H4 (cell line): Measurements from ENCODE around the gene PRKD2. TPM values are rescaled to one million over a fixed set of nuclear protein-coding genes. Genes with fewer than 3 reads are reported as not detected.

Experiments used
- DNase-seq: peaks from one replicate; pipeline ENCODE4 v3.0.0-alpha.2; 2015; ENCODE audit warnings: low spot score
- total RNA-seq: library from RNA; depleted of rRNA; stranded (reverse); fragments of >200 nt; shearing (Covaris generic); gene quantifications from 2 replicates; pipeline ENCODE4 v1.2.3, GENCODE V29; 2014

The PRKD2 gene
- total RNA-seq, 1 experiment from 2014 or later = 14.3 TPM

DNA sequence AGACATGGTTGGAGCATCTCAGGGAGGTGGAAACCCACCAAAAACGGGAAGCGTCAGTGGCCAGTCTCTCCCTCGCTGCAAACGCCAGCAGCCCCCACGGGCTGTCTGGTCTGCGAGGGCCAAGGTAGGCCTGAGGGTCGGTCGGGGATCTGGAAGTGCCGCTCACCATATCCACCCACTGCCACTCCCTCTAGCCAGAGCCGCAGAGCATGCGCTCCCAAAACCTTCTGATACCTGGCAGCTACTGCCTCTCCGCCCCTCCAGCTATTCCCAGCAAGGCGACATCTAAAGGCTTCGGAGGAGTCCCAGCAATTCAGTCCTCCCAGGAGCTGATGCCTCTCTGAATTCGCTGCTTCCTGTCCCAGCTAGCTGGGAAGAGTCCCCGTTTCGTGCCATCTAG lies 24.5 kb upstream of the PRKD2 start:
- no peak for DNase-seq

DNA sequence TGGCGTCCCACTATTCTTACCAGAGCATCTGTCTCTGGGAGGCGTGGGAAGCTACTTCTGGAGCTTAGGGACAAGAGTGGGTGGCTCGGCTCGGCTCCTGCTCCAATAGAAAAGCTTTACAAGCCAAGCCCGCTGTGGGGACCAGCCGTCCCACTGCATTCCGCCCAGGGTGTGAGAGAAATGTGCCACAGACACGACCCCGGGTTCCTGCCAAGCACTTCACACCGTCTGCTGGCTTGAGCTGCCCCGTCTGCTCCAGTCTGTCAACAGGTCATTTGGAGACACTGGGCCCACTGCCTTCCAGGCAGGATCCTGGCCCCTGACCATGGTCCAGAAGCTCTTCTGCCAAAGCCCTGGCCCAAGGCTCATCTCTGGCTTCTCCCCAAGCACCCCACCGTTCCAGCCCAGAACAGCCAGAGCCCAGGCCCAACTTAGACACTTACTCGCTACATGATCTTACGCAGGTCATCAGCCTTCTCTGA lies 22.4 kb upstream of the PRKD2 start:
- no peak for DNase-seq

DNA sequence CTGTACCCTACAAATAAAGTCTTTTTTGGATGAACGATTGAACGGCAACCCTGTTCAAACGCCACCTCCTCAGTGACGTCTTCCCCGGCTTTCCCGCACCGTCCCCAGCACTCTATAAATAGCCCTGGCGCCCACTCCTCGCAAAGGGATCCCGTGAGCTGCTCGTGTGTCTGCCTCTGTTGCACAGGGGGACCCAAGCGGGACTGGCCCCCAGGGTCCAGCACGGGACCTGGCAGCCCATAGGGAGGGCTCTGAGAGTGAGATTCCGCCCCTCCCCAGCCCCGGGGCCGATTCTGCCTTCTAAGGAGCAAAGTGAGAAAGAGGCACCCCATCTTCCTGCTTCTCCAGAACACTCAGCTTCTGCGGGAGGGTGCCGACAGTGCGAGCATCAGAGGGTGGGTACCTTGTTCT lies 20.9 kb upstream of the PRKD2 start:
- no peak for DNase-seq

DNA sequence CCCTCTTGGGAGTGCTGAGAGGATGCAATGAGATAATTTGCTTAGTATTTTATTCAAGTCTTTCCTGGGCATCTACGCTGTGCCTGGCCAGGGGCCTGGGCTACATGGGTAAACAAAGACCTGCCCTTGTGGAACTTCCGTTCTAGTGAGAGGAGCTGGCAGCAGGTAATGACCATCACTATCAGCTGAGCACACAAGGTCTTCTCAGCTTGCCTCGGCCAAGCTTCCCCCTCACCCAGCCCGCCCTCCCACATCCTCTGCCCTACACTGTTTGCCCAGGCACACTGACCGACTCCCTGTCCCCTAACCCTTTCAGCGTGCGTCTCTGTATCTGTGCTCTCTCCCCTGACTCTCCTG lies 20.4 kb upstream of the PRKD2 start:
- no peak for DNase-seq

DNA sequence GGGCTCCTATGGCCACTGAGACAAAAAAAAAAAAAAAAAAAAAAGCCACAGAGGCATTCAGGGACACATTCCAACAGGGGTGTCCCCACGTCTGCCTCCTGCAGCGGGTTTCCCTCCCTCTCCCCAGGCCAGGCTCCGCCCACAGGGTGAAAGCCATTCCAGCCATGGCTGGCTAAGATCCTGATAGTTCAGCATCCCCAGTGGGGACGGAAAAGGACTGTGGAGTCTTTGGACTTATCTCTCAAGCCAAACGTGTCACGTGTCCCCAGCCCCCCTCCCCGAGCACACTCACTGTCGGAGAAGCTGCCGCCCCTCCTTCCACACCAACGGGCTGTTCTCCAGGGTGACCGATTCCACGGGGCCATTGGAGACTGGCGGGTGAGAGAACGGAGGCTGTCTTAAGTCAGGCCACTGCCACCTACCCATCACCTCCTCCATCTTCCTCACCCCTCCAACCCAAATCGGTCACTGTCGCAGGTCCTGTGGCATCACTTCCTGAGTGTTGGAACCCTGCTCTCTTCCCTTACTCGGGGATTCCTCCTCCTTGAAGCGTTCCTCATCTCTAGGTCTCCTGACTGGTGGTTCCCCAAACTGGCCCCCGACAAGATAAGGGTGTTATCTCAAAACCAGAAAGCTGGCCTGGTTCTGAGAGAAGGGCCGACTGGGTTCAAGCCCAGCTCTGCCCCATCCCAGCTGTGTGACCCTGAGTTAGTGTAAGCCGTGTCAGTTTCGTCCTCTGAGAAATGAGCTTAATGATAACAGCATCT lies 19.8 kb upstream of the PRKD2 start:
- peak; percentile 68 for DNase-seq

DNA sequence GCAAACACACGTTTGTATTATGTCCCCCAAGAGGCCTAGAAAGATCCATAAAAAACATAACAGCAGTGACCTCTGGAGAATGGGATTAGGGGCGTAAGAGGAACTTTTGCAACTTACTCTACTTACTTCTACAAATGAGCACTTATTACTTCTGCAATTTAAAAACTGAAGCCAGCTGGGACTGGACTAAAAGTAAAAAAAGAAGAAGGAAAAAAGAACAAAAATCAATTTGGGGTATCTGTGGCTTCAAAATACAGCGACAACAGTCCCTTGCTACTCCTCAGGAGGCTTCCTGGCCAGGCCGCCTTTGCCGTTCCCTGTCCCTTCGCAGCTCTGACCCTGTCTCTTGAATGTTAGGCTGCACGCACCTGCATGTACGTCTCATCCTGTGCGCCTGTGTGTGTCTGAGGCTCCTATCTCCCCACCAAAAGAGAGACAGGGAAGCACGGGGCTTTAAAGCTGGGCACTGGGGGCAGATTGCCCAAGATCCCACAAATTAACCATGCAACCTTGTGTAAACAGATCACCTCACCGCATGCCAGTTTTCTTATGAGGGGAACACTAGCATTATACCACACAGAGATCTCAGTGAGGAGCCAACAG lies 16.9 kb upstream of the PRKD2 start:
- DNase-seq = peak; percentile 54

DNA sequence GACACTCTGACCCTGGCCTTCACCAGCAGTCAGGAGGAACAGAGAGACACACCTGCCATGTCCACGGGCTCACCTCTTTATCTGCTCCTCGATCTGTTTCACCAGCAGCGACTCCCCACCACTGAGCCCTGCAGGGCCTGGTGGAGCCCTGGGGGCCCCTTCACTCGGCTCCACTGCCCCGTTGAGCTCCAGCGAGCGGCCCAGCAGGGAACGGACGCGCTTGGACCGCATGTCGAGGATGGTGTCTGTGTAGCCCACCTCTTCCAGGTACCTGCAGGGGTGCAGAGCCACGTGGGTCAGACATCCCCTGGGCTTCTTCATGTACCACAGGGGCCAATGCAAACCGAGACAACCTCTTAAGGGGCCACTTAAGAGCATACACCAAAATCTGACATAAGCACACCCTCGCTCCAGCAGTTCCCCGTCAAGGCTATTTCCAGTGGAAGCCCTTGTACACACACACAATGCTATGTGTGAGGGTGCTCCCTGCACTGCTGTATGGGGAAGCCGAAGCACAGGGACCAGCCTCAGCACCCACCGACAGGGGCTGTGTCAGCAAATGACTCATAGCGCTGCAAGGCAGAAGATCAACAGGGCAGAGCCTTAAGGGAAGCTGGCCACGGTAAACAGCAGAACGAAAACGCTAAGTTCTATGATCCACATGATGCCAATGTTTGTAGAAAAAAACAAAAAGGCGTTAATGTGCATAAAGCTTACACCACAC lies 16.2 kb upstream of the PRKD2 start:
- DNase-seq = no peak

DNA sequence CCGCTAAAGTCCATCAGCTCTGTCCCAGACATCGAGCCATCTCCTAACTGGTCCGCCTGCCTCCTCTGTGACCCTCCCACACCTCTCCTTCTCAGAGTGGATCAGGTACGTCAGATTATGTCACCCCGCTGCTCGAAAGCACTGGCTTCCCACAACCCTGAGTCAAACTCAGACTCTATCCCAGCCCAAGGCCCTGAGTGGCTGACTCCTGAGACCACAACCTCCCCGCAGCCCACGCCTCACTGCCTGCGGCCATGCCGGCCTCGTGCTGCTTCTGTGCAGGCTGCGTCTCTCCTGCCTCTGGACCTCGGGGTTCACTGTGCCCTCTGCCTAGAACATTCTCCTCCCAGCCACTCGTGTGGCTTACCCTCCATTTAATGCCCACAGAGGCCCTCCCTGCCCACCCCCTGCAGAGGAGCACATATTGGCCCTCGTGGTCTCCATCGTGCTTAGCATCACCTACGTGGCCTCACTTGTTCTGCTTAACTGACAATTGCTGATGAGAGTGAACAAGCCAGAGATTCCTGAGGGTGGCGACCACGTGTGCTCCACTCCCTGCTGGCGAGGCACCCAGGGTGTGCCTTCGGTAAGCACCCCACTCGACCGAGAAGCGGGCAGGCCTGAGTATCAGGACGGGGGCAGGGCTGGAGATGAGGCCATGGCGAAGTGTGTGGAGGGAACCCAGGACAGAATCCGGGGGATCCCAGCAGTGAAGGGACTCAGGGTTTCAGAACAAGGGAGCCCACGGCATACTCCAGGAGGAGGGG lies 15.4 kb upstream of the PRKD2 start:
- no peak for DNase-seq

DNA sequence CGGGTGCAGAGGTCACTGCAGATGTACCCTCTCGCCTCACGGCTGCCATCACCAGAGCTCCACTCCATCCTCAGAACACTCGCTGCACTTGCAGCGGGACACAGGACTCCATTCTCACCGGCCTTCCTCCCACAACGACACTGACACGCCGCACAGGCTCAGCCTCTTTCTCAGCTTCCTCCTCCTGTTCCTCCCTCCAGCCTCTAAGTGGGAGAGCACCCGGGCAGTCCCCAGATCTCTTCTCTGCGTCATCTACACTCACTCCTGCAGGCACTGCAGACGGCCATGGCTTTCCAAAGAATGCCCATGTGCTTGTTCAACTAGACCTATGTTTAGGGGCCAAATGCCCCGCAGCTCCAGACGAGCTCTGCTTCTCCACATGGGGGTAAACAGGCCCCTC lies 14.7 kb upstream of the PRKD2 start:
- no peak for DNase-seq

DNA sequence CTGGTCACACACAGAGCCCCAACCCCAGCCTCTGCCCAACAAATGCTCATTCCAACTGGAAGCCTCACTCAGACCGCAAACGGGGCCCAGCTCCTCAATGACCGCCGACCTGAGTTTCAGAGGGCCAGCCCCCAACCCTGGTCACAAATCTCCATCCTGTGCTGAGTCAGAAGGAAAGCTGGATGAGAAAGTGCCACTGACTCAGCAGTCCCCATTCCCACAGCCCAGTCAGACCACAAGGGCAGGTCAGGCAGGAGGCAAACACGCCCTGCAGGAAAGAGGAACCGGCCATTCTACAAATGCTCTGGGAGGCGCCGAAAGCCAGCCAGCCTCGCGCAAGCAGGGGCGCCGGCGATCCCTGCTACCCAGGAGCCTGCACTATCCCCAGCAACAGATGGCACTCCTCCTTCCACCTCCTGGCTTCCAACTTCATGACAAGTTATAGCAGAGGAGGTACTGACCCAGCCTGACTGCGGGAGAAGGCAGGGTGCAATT lies 14.1 kb upstream of the PRKD2 start:
- DNase-seq = peak; percentile 96

DNA sequence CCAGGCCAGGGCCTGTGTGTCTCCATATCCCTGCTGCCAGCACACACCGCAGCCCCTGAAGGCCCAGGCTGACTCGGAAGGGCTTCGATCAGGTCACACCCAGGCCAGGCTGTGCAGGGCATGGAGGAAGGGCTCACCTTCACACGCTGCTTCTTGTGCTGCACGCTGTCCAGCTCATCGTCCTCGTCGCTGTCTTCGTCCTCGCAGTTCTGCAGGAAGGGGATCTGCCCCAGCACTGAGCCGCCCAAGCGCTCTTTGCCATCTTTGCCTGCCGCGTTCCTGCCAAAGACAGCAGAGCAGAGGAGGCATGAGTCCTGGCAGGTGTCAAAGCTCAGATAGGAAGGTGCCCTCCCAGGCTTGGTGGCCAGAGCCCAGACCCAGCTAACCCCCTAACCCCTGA lies 13.7 kb upstream of the PRKD2 start:
- no peak for DNase-seq

DNA sequence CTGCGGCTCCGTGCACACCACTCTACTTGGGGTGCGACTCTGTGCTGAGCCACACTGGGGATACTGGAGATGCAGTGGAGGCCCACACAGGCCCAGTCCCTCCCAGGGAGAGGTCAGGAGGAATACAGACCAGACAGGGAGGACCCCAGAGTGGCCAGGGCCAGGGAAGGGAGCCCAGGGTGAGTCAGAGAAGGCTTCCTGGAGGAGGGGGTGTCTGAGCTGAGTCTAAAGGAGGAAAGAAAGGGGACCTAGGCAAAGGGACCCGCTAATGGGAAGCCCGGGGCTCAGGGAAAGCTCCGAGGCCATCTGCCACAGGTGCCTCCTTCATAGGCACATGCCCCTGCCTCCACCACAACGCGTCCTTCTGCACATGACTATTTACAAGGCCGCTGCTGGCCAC lies 13.3 kb upstream of the PRKD2 start:
- DNase-seq = no peak

DNA sequence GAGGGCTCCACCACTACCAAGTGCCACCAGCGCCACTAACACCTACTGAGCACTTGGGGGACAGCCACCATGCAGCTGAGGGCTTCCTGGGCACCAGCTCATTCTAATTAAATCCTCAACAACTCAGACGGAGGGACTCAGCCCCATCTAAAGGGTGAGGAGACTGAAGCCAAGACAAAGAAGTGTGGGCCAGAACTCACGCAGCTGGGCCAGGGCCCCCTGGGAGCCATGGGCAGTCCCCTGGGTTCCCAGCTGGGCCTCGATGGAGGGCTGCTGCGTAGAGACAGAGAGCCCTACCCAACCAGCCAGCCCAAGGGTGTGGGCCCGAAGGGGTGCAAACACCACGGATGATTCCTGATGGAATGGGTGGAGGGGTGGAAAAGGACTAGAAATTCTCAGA lies 12.8 kb upstream of the PRKD2 start:
- no peak for DNase-seq

DNA sequence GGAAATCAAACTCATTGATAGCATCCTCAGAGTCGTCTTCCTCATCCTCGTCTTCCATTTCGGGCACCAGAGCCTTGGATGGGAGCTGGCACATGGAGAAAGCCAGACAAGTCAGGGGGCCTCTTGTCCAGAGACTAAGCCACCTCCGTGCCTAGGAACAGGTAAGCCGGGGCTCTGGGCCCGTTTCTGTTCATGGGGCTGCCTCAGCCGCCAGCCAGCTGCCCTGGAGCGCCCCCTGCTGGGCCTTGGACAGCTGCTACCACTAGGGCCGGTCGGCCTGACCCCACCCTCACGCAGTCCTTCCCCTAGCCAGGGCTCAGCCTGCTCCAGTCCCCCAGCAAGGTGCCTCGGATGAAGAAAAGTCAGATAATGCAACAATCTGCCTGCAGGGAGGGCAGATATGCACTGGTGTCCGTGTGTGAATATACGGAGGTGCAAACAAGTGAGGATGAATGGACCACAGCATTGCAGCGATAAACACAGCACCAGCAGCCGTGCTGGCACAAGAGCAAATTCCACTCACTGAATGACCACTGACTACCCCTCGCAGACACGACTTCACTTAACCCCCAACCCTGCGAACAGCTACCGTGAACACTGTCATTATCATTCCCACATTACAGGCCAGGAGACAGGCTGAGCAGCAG lies 11.9 kb upstream of the PRKD2 start:
- DNase-seq = no peak

DNA sequence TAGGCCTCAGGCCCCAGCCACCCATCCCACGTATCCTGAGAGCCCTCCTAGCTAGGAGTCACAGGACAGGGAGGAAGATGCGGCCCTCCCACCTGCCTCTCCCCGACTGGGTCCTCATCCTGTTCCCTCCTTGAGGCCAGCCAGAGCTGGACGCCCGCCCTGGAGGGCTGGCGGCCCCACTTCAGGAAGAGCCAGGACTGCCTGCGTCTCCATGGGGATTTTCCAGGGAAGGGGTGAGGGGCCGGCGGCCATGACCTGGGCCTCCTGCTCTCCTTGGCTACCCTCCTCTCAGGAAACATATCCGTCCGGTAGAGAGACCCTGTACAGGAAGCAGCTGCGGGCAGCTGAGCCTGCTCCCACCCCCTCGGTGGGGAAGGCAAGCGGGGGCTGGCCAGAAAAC lies 11.3 kb upstream of the PRKD2 start:
- no peak for DNase-seq

DNA sequence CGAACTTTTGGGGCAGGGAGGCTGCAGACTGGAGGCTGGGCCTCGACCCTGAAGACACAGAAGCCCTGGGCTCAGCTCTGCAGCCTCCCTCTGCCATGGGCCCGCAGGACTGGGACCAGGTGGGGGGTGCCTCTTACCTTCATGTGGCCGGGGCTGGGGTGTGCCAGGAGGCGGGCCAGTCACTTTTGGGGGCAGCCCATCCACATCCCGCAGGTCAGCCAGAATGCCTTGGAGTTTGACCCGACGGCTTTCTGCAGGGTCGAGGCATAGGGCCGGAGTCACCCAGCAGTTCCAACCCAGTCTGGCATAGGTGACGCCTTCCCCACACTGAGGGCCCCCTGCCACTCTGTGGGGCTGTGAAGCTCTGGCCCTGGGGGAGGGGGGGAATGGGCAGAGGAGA lies 10.8 kb upstream of the PRKD2 start:
- no peak for DNase-seq

DNA sequence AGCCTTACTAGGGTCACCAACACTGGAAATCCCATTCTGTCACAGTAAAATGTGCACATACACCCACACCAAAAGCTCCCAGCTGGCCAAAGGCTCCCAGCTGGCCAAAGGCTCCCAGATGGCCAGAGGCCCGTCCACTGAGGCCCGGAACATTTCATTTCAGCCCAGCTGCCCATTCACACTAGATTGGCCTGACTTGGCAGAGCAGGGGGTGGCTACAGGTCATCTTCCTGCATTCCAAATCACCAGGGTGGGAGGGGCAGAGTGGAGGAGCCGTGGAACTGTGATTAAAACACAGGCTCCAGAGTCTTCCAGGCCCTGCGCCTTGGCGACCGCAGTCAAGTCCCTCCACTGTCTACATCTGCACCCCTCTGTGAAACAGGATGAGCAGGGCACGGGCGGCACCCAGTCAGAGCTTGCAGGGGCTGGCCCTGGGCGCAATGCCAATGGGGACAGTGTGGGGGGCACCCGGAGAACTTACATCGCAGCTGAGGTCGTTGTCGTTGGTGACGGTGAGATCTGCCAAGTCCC lies 10.1 kb upstream of the PRKD2 start:
- DNase-seq = no peak

DNA sequence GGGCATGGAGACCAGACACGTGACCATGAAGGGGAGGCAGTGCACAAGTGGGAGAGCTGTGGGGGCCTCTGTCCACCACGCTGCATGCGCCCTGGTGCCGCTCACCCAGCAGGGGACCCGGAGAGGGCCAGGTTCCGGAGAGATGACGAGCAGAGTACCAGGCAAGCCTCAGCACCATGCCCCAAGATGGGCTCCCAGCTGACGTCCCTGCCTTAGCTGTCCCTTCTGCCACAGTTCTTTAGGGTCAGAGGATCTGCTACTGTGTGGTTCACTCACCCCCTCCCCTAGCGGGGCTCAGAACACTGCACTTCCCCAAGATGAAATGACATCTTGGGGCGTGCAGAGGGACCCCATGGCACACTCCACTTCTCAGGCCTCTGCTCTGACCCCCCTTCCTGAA lies 9.6 kb upstream of the PRKD2 start:
- no peak for DNase-seq

DNA sequence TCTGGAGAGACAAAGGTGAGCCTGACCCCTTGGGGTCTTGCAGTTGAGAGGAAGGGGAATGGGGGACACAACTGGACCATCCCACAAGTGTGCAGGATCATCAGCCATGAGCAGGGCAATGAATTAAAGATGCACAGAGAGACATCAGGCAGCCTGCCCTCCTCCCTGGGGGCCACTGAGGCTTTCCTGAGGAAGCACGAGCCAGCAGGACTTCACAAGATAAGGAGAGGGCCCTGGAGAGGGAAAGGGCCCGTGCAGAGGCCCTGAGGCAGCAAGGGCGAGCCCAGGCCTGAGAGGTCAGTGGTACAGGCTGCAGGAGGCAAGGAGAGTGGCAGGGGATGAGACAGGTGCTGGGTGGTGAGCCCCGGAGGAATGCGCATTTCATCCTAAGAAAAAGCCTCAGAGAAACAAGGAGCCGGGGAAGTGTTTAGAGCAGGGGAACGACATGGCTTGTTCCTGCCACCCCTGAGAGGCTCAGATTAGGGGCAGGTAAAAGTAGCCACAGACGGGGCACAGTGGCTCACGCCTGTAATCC lies 9.0 kb upstream of the PRKD2 start:
- no peak for DNase-seq

DNA sequence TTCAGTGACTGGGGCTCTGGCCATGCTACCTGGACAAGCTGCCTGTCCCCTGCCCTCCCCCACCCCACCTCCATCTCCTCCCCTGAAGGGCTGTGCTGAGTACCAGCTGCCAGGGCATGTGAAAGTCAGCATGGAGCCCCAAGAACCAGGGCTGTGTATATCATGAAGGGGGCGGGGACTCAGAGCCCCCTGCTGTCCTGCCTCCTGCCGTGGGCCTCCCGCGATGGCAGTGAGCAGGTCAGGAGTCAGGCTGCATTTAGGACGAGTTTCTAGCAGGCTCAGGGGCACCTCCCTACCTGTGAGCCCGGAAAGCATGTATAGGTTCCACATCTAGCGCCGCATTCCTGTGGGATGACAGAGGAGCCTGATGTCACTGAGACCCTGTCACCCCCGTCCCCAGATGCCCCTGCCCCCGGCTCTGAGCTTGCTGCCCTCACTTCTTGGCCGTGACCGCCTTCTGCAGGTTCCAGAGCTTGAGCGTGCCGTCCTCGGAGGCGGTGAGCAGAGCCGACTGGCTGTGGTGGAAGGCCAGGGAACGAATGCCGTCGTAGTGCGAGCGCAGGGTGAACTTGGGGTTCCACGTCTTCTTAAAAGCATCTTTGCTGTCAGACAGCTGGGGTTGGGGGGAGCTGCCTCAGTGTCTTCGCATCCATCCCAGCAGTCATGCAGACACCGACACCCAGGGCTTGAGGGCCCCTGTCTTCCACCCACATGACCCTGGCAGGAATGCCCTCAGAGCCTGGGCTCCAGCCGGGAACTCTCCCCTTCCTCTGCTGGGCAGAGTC lies 8.3 kb upstream of the PRKD2 start:
- no peak for DNase-seq
